ENCODE measurements around the gene MEOX1. TPM values are rescaled to one million over a fixed set of nuclear protein-coding genes. Genes with fewer than 3 reads are reported as not detected.

Gene MEOX1
- total and polyA plus RNA-seq, 2 of the 13 experiments (the other 11 are each of a cell fraction or from before 2014, with no cell fraction given), result not detected

- ATAC-seq (no peak; the same call in 2 of the 3 replicates), DNase-seq (ENCODE audit: low spot score) (no peak), FAIRE-seq (no peak)
- intact Hi-C loops (cut with micrococcal nuclease; ENCODE audit: unreplicated experiment) (no loop called here), in situ Hi-C loops (cut with HindIII; ENCODE audit: extremely low pct_ligation_motif_present, low pct_unique_long_range_greater_than_20kb) (no loop called here)
- Histone ChIP-seq H3K79me2 (ENCODE audit: insufficient read depth, low read length) (no peaks in the 10 kb centered on the region), H3K4me3 (replicated peaks in 1 of 3; ENCODE audit: insufficient read depth in 1 of 3, low read depth in 2 of 3, low read length in 3 of 3) (no peak overlapping the region), H4K20me1 (ENCODE audit: insufficient read depth, low read length) (no peaks in the 10 kb centered on the region), H3K9me3 (ENCODE audit: low read length) (no peaks in the 10 kb centered on the region), H3K36me3 (replicated peaks in 1 of 2; ENCODE audit: control insufficient read depth in 1 of 2, insufficient read depth in 2 of 2, low read length in 2 of 2) (no peaks in the 10 kb centered on the region), H3K27ac (ENCODE audit: extremely low read length, insufficient read depth, low read length) (no peak overlapping the region), H3K27me3 (ENCODE audit: control insufficient read depth in 1 of 2, insufficient read depth in 2 of 2, low read length in 2 of 2) (peaks cover 8 to 36% of the 10 kb centered on the region in 2 experiments; a peak in 3 of 5 replicates), H3K4me2 (ENCODE audit: low read depth, low read length) (no peak overlapping the region), H3K9ac (ENCODE audit: insufficient read depth, low read depth, low read length) (no peak overlapping the region), H3K4me1 (ENCODE audit: insufficient read depth, low read length) (peaks cover 10% of the 10 kb centered on the region), H2AFZ (ENCODE audit: low read length) (no peak overlapping the region)
- CTCF ChIA-PET (ENCODE audit: low intra/inter-chr PET ratio, low total read pairs), result no interaction called here
- WGBS (ENCODE audit: low lambda C conversion rate), result 48% methylated on average over 4 of the region's 4 CpGs
- BruUV-seq (replicated peaks), result no TSS peak
- POLR2A ChIA-PET, result interaction anchor here (0.8 to 1.2 kb wide), 2 partner anchors 9 to 21 kb away, joined by 3 to 4 read pairs; no protein-coding TSS in a partner anchor
- TF ChIP-seq ZNF512B (CRISPR knock-in tag; IDR thresholded peaks at IDR 0.05; ENCODE audit: borderline replicate concordance) (no peak), ZNF407 (CRISPR knock-in tag; IDR thresholded peaks at IDR 0.05; ENCODE audit: not compliant biosample characterization) (no peak), MAX (IDR thresholded peaks at IDR 0.05) (no peak), ATF7-NPFF (CRISPR knock-in tag; IDR thresholded peaks at IDR 0.05; ENCODE audit: low read depth) (no peak), PBX2 (CRISPR knock-in tag; IDR thresholded peaks at IDR 0.05) (no peak), HMG20B (CRISPR knock-in tag; conservative IDR thresholded peaks at IDR 0.05) (no peak), PHF21A (CRISPR knock-in tag; IDR thresholded peaks at IDR 0.05) (no peak), ZNF704 (CRISPR knock-in tag; IDR thresholded peaks at IDR 0.05; ENCODE audit: borderline replicate concordance) (no peak)
These were observed 17.6 kb downstream of the MEOX1 start for GRCh38 chr17:43644081-43644480.
